ENCODE results near the gene NOL7. TPM values are rescaled to one million over a fixed set of nuclear protein-coding genes. Genes with fewer than 3 reads are reported as not detected.

The NOL7 gene
- total and polyA plus RNA-seq, 9 of the 15 experiments (the other 6 are each of a cell fraction or from before 2014, with no cell fraction given): 19.4 to 235 (median 157) TPM

DNA sequence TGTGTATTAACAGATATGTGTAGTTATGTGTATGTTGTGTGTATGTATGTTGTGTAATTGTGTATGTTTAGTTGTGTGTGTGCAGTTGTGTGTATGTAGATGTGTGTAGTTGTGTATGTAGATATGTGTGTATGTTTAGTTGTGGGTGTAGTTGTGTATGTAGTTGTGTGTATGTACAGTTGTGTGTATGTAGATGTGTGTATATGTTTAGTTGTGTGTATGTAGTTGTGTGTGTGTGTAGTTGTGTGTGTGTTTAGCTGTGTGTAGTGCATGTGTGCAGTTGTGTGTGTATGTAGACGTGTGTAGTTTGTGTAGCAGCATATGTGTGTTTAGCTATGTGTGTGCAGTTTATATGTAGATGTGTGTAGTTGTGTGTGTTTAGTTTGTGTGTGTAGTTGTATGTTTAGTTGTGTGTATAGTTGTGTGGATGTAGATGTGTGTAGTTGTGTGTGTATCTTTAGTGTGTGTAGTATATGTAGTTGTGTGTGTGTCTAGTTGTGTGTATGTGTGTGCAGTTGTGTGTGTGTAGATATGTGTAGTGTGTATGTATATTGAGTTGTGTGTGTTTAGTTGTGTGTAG is 24.5 kb upstream of the NOL7 start (continued):
- TF ChIP-seq ADNP (tag; IDR thresholded peaks at IDR 0.05) (peak; percentile 87), HIVEP1 (CRISPR knock-in tag; IDR thresholded peaks at IDR 0.05) (no peak), ZNF778 (CRISPR knock-in tag; IDR thresholded peaks at IDR 0.05) (no peak), HDGF (IDR thresholded peaks at IDR 0.05) (peak; percentile 63), ARID2 (IDR thresholded peaks at IDR 0.05) (peak; percentile 37), EHMT2 (IDR thresholded peaks at IDR 0.05) (peak; percentile 51; the same call in 1 of the 2 replicates), CSDE1 (IDR thresholded peaks at IDR 0.05) (peak; percentile 15 to 58; a peak in 2 of 4 replicates), PHB2 (IDR thresholded peaks at IDR 0.05; ENCODE audit: low read depth) (0 out of 2 replicates have a peak, but pooled peaks have one; percentile 54), CC2D1A (IDR thresholded peaks at IDR 0.05) (0 out of 2 replicates have a peak, but pooled peaks have one; percentile 16), YBX1 (IDR thresholded peaks at IDR 0.05) (0 out of 2 replicates have a peak, but pooled peaks have one; percentile 13), IRF2 (CRISPR knock-in tag; IDR thresholded peaks at IDR 0.05) (0 out of 2 replicates have a peak, but pooled peaks have one; percentile 69), ZNF121 (CRISPR knock-in tag; conservative IDR thresholded peaks at IDR 0.05) (no peak), NFIC (IDR thresholded peaks at IDR 0.05) (peak; percentile 26; the same call in 1 of the 2 replicates), MYBL2 (IDR thresholded peaks at IDR 0.05; ENCODE audit: low read depth) (peak; percentile 47; the same call in 1 of the 2 replicates), MYBL2 (CRISPR knock-in tag; IDR thresholded peaks at IDR 0.05; ENCODE audit: borderline replicate concordance) (no peak), ARNT (IDR thresholded peaks at IDR 0.05) (peak in 1 of 2 experiments; percentile 73; a peak in 1 of 4 replicates), ATF7 (IDR thresholded peaks at IDR 0.05) (no peak), HLTF (IDR thresholded peaks at IDR 0.05) (peak; percentile 77), EGR1 (conservative IDR thresholded peaks at IDR 0.05) (no peak), NCOR1 (IDR thresholded peaks at IDR 0.05) (0 out of 2 replicates have a peak, but pooled peaks have one; percentile 7), CHD4 (IDR thresholded peaks at IDR 0.05; ENCODE audit: insufficient read depth, insufficient replicate concordance, low read depth, low read length, poor library complexity, severe bottlenecking) (peak; percentile 86), LARP7 (IDR thresholded peaks at IDR 0.05) (0 out of 2 replicates have a peak, but pooled peaks have one; percentile 72), TAF1 (IDR thresholded peaks at IDR 0.05; ENCODE audit: control insufficient read depth, extremely low read depth, insufficient read depth, low read length, severe bottlenecking) (no peak), CREBBP (IDR thresholded peaks at IDR 0.05; ENCODE audit: low read depth, low read length) (peak; percentile 20)
- TF ChIP-seq, protein P1, sequence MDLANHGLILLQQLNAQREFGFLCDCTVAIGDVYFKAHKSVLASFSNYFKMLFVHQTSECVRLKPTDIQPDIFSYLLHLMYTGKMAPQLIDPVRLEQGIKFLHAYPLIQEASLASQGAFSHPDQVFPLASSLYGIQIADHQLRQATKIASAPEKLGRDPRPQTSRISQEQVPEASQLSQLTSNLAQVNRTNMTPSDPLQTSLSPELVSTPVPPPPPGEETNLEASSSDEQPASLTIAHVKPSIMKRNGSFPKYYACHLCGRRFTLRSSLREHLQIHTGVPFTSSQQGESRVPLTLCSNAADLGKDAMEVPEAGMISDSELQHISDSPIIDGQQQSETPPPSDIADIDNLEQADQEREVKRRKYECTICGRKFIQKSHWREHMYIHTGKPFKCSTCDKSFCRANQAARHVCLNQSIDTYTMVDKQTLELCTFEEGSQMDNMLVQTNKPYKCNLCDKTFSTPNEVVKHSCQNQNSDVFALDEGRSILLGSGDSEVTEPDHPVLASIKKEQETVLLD (IDR thresholded peaks at IDR 0.05): 0 out of 2 replicates have a peak, but pooled peaks have one; percentile 35
- TF ChIP-seq, protein P2, sequence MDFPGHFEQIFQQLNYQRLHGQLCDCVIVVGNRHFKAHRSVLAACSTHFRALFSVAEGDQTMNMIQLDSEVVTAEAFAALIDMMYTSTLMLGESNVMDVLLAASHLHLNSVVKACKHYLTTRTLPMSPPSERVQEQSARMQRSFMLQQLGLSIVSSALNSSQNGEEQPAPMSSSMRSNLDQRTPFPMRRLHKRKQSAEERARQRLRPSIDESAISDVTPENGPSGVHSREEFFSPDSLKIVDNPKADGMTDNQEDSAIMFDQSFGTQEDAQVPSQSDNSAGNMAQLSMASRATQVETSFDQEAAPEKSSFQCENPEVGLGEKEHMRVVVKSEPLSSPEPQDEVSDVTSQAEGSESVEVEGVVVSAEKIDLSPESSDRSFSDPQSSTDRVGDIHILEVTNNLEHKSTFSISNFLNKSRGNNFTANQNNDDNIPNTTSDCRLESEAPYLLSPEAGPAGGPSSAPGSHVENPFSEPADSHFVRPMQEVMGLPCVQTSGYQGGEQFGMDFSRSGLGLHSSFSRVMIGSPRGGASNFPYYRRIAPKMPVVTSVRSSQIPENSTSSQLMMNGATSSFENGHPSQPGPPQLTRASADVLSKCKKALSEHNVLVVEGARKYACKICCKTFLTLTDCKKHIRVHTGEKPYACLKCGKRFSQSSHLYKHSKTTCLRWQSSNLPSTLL (IDR thresholded peaks at IDR 0.05): peak; percentile 57; the same call in 1 of the 2 replicates
- TF ChIP-seq, protein P3, sequence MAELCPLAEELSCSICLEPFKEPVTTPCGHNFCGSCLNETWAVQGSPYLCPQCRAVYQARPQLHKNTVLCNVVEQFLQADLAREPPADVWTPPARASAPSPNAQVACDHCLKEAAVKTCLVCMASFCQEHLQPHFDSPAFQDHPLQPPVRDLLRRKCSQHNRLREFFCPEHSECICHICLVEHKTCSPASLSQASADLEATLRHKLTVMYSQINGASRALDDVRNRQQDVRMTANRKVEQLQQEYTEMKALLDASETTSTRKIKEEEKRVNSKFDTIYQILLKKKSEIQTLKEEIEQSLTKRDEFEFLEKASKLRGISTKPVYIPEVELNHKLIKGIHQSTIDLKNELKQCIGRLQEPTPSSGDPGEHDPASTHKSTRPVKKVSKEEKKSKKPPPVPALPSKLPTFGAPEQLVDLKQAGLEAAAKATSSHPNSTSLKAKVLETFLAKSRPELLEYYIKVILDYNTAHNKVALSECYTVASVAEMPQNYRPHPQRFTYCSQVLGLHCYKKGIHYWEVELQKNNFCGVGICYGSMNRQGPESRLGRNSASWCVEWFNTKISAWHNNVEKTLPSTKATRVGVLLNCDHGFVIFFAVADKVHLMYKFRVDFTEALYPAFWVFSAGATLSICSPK (IDR thresholded peaks at IDR 0.05; ENCODE audit: borderline replicate concordance): peak; percentile 93; the same call in 1 of the 2 replicates
